ENCODE measurements around the gene GDF3. TPM values are rescaled to one million over a fixed set of nuclear protein-coding genes. Genes with fewer than 3 reads are reported as not detected.
A peak's percentile ranks its signal among the peaks of the same experiment; 100 is the strongest.

Gene GDF3
- total and polyA plus RNA-seq, 9 of the 15 experiments (the other 6 are each of a cell fraction or from before 2014, with no cell fraction given), result not detected

GRCh38 chr12:7694556-7695236 is 879 bp downstream of the GDF3 start:
- Histone ChIP-seq H2AFZ (ENCODE audit: low read depth, low read length) (no peak overlapping the region), H3K9me1 (ENCODE audit: control insufficient read depth, insufficient read depth, low read length) (no peaks in the 10 kb centered on the region), H3K9me3 (replicated peaks; ENCODE audit: control insufficient read depth, insufficient read depth, low read depth, low read length) (no peaks in the 10 kb centered on the region), H3K79me2 (ENCODE audit: control insufficient read depth, insufficient read depth, low read length) (no peaks in the 10 kb centered on the region), H3K27me3 (ENCODE audit: control insufficient read depth in 2 of 2, insufficient read depth in 2 of 2, low read length in 2 of 2) (peaks cover 2 to 7% of the 10 kb centered on the region in 2 experiments; a peak in 3 of 5 replicates), H3K4me3 (no peak overlapping the region), H4K20me1 (replicated peaks; ENCODE audit: control insufficient read depth, insufficient read depth, low read length) (no peaks in the 10 kb centered on the region), H3K27ac (ENCODE audit: extremely low read depth, low read depth, low read length) (no peak overlapping the region), H3K36me3 (ENCODE audit: control insufficient read depth, insufficient read depth, low read length) (no peaks in the 10 kb centered on the region), H3K9ac (ENCODE audit: insufficient read depth in 1 of 2, low read depth in 2 of 2, low read length in 2 of 2) (no peak overlapping the region), H3K4me2 (ENCODE audit: insufficient read depth, low read length) (no peak overlapping the region), H3K4me1 (replicated peaks in 1 of 2; ENCODE audit: control insufficient read depth in 2 of 2, insufficient read depth in 2 of 2, low read length in 2 of 2) (peaks cover 0 to 7% of the 10 kb centered on the region in 2 experiments; a peak in 2 of 5 replicates)
- 14% methylated on average over 3 of the region's 3 CpGs for WGBS (ENCODE audit: insufficient coverage, low coverage, missing lambda C conversion rate)
- intact Hi-C loops (cut with micrococcal nuclease) (no loop called here), in situ Hi-C loops (cut with MboI) (no loop called here)
- BruUV-seq (replicated peaks), result no TSS peak
- TF ChIP-seq SMAD4 (CRISPR knock-in tag; conservative IDR thresholded peaks at IDR 0.05), result no peak
- TF ChIP-seq TEAD1 (CRISPR knock-in tag; IDR thresholded peaks at IDR 0.05), result no peak
- no peak for TF ChIP-seq ZNF644 (tag; IDR thresholded peaks at IDR 0.05; ENCODE audit: low read depth)
- TF ChIP-seq ZNF57 (CRISPR knock-in tag; IDR thresholded peaks at IDR 0.05), result no peak
- no peak for TF ChIP-seq ZKSCAN1 (IDR thresholded peaks at IDR 0.05; ENCODE audit: low read depth, low read length)
- CTCF ChIA-PET (ENCODE audit: low intra/inter-chr PET ratio), result no interaction called here
- POLR2A ChIA-PET, result no interaction called here
- ATAC-seq (no peak), DNase-seq (ENCODE audit: extremely low read depth in 1 of 4, low spot score in 3 of 4) (no peak), FAIRE-seq (no peak)

- no peak overlapping the region for H3K27ac ChIP-seq (ENCODE audit: extremely low read depth, low read depth, low read length)
- H3K36me3 ChIP-seq (ENCODE audit: control insufficient read depth, insufficient read depth, low read length), result no peaks in the 10 kb centered on the region
- H3K79me2 ChIP-seq (ENCODE audit: control insufficient read depth, insufficient read depth, low read length), result no peaks in the 10 kb centered on the region
- no peak overlapping the region for H2AFZ ChIP-seq (ENCODE audit: low read depth, low read length)
- WGBS (ENCODE audit: insufficient coverage, low coverage, missing lambda C conversion rate), result 7% methylated on average over 5 of the region's 6 CpGs
- no peak overlapping the region for H3K4me2 ChIP-seq (ENCODE audit: insufficient read depth, low read length)
- DNase-seq (ENCODE audit: extremely low read depth in 1 of 4, low spot score in 3 of 4) (no peak), ATAC-seq (no peak), FAIRE-seq (no peak)
- TF ChIP-seq ETV5 (CRISPR knock-in tag; IDR thresholded peaks at IDR 0.05; ENCODE audit: low read depth) (no peak), SMARCB1 (IDR thresholded peaks at IDR 0.05; ENCODE audit: insufficient read length, low read depth) (no peak), NFE2 (IDR thresholded peaks at IDR 0.05; ENCODE audit: low read depth) (peak; percentile 19; the same call in 1 of the 2 replicates), ZNF253 (CRISPR knock-in tag; conservative IDR thresholded peaks at IDR 0.05) (no peak)
- H3K4me3 ChIP-seq, result no peak overlapping the region
- H3K9me3 ChIP-seq (replicated peaks; ENCODE audit: control insufficient read depth, insufficient read depth, low read depth, low read length), result no peaks in the 10 kb centered on the region
- POLR2A ChIA-PET, result no interaction called here
- peaks cover 0 to 7% of the 10 kb centered on the region in 2 experiments; a peak in 2 of 5 replicates for H3K4me1 ChIP-seq (replicated peaks in 1 of 2; ENCODE audit: control insufficient read depth in 2 of 2, insufficient read depth in 2 of 2, low read length in 2 of 2)
- CTCF ChIA-PET (ENCODE audit: low intra/inter-chr PET ratio), result no interaction called here
- in situ Hi-C loops (cut with MboI), result no loop called here
- no peaks in the 10 kb centered on the region for H4K20me1 ChIP-seq (replicated peaks; ENCODE audit: control insufficient read depth, insufficient read depth, low read length)
- no peaks in the 10 kb centered on the region for H3K9me1 ChIP-seq (ENCODE audit: control insufficient read depth, insufficient read depth, low read length)
- no TSS peak for BruUV-seq (replicated peaks)
- peaks cover 2 to 7% of the 10 kb centered on the region in 2 experiments; a peak in 3 of 5 replicates for H3K27me3 ChIP-seq (ENCODE audit: control insufficient read depth in 2 of 2, insufficient read depth in 2 of 2, low read length in 2 of 2)
- no peak overlapping the region for H3K9ac ChIP-seq (ENCODE audit: insufficient read depth in 1 of 2, low read depth in 2 of 2, low read length in 2 of 2)
- intact Hi-C loops (cut with micrococcal nuclease), result no loop called here
Observed at GRCh38 chr12:7693793-7694192, 1.8 kb downstream of the GDF3 start.
